ENCODE measurements around the gene ARMC5.
"Not testable (repeated sequence)": the region's sequence is repeated elsewhere in the genome, so short reads cannot be mapped to it uniquely, and the experiment has no call there.

Gene ARMC5, protein sequence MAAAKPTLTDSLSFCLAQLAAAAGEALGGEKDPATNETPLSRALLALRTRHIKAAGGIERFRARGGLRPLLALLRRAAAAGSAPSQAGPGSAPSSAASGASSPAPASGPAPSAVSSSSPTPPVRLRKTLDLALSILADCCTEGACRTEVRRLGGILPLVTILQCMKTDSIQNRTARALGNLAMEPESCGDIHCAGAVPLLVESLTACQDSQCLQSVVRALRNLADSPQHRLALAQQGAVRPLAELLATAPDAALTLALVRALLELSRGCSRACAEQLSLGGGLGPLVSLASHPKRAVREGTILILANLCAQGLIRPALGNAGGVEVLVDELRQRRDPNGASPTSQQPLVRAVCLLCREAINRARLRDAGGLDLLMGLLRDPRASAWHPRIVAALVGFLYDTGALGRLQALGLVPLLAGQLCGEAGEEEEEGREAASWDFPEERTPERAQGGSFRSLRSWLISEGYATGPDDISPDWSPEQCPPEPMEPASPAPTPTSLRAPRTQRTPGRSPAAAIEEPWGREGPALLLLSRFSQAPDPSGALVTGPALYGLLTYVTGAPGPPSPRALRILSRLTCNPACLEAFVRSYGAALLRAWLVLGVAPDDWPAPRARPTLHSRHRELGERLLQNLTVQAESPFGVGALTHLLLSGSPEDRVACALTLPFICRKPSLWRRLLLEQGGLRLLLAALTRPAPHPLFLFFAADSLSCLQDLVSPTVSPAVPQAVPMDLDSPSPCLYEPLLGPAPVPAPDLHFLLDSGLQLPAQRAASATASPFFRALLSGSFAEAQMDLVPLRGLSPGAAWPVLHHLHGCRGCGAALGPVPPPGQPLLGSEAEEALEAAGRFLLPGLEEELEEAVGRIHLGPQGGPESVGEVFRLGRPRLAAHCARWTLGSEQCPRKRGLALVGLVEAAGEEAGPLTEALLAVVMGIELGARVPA

DNA sequence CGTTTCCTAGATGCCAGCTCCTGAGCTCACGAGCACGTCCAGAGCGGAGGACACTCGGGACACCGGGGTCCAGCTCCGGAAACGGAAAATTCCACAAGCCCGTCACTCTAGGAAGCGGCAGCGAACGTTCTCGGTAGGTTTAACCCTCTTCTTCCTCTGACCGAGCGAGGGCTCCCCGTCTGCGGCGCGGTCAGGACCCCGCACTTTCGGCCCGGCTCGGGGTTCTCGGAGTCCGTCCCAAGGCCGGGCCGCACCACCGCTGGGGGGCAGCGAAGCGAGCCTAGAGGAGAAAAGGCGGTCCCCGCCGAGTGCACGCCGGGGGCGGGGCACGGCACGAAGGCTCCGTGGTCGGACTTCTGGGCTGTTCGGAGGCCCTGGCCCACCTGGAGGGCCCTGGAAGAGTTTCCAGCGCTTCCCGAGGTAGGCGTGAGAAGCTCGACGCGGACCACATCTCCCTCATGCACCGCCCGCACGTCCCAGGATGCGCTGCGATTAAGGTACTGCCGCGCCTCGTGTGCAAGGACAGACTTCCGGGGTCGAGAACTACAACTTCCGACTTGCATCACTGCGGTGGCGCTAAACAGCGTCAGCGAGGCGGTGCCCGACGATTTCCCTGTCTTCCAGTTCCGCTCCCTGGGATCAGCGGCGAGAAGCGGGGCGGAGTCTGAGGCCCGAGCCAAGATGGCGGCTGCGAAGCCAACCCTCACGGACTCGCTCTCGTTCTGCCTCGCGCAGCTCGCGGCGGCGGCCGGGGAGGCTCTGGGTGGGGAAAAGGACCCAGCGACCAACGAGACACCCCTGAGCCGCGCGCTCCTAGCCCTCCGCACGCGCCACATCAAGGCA lies at the start of gene ARMC5:
Gene ARMC5, plus strand, starts transcription at position 658 of the 843 bp plus-strand sequence. Its CDS starts 24 bp downstream, at position 682.
- DNase-seq, result peak; percentile 71

DNA sequence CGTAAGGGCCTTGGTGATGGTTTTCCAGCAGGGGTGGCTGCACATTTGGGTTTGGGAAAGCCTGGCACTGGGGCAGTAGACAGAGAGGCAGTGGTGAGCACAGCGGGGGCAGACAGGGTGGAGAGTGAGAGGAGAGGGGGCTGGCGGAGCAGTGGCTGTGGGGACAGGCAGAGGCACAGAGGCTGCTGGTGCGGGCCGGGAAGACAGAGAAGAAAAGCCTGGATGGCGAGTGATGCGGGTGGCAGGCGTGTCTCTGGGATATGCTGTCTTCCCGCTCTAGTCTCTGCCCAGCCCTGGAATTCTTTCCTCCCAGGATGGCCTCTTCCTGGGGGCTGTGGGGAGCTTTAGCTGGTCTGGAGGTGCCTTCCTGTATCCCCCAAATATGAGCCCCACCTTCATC lies 49.2 kb upstream of the ARMC5 start:
- no peak for DNase-seq

DNA sequence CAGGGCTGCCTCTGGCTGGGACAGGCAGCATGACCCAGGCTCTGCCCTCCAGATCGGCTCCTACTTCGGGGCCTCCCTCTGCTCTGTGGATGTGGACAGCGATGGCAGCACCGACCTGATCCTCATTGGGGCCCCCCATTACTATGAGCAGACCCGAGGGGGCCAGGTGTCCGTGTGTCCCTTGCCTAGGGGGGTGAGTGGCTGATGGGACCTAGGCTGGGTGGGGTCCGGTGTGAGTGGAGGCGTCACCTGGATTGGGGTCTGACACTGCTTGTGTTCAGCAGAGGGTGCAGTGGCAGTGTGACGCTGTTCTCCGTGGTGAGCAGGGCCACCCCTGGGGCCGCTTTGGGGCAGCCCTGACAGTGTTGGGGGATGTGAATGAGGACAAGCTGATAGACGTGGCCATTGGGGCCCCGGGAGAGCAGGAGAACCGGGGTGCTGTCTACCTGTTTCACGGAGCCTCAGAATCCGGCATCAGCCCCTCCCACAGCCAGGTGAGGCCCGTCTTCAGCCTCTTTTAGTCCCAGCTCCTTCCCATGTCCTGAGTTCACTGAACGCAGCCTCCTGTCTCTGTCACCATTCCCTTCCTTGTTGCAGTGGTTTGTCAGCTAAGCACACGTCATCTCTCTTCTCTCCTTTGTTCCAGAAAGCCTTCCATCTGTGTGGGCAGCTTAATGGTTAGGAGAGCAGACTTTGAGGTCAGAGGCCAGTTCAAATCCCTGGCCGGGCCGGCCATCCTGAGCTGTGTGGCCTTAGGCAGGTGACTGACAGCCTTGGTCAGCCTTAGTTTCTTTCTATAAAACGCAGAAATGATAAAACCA lies 48.1 kb upstream of the ARMC5 start:
- no peak for DNase-seq

DNA sequence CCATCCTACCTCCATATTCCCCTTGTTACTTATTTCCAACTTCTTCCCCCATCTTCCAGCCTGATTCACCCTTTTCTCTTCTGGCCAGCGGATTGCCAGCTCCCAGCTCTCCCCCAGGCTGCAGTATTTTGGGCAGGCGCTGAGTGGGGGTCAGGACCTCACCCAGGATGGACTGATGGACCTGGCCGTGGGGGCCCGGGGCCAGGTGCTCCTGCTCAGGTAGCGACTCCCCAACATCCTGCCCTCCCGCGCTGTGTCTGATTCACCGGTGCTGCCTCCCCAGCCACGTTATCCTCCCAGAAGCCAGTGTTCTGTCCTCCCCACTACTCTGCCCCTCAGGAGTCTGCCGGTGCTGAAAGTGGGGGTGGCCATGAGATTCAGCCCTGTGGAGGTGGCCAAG lies 46.6 kb upstream of the ARMC5 start:
- no peak for DNase-seq

DNA sequence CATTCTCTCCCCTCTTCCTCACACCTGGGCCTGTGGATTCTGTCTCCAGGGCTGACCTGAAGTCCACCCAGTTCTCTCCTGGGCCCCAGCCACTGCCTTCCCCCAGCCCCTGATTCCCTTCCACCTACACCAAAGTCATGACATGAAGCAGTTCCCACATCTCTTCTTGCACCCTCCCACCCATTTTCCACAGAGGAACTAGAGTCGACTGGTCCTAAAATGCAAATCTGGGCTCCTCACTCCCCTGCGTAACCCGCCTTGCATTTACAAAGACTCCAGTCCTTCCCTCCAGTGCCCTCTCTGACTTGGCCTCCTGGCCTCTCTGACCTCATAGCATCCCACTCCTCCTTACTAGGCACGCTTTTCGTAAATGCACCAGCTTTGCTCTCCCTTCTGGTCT lies 45.9 kb upstream of the ARMC5 start:
- DNase-seq, result no peak

DNA sequence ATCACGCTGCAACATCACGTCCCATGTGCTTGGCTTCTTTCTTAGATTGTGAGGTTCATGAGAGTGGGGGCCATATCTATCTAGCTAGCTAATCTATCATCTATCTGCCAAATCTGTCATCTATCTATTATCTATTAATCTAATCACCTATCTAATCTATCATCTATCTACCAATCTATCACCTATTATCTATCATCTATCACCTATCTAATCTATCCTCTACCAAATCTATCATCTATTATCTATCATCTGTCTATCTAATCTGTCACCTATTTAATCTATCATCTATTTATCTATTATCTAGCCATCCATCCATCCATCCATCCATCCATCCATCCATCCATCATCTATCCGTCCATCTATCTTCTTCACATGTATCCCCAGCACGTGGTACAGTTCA lies 45.4 kb upstream of the ARMC5 start:
- DNase-seq, result no peak

DNA sequence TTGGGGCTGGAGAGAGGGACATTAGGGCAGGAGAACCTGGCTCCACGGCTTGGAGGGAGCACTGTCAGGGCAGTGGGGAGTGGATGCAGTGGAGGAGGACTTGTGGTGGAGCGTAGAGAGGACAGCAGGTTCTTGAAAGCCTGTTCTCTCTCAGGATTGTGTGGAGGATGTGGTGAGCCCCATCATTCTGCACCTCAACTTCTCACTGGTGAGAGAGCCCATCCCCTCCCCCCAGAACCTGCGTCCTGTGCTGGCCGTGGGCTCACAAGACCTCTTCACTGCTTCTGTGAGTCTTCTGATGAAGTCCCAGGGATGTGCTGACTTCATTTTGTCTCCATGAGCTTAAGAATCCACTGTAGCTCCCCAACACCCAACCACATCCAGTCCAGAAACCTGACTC lies 44.6 kb upstream of the ARMC5 start:
- DNase-seq, result no peak

DNA sequence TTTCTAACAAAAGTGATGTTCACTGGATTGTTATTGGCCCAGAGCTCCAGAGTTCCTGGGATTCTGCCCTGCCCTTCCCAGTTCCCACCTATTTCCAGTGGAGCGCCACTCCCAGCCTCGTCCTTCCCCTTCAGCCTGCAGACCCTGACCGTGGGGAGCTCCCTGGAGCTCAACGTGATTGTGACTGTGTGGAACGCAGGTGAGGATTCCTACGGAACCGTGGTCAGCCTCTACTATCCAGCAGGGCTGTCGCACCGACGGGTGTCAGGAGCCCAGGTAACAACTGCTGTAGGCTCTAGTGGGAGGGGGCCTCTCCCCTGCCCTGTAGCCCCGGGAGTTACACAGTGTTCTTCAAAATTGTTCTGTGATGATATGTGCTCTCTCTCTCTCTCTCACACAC lies 42.9 kb upstream of the ARMC5 start:
- no peak for DNase-seq

DNA sequence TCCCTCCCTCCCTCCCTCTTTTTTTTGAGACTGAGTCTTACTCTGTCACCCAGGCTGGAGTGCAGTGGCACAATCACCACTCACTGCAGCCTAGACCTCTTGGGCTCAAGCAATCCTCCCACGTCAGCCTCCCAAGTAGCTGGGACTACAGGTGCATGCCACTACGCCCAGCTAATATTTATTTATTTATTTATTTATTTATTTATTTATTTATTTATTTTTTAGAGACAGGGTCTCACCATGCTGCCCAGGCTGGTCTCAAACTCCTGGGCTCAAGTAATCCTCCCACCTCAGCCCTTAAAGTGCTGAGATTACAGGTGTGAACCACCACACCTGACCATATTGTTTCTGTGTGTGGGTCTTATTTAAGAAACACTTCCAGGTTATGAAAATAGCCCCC lies 42.3 kb upstream of the ARMC5 start:
- not testable (repeated sequence) for DNase-seq

DNA sequence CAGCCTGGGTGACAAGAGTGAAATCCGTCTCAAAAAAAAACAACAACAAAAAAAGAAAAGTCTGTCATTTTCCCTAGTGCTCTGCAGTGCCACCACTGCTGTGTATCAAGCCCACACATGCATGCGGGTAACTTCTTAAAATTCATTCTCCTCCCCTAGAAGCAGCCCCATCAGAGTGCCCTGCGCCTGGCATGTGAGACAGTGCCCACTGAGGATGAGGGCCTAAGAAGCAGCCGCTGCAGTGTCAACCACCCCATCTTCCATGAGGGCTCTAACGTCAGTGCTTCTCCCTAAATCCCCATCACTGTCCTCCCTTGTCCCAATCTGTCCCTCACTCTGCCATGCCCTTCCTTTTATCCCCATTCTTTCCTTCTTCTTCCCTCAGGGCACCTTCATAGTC lies 41.4 kb upstream of the ARMC5 start:
- no peak for DNase-seq

DNA sequence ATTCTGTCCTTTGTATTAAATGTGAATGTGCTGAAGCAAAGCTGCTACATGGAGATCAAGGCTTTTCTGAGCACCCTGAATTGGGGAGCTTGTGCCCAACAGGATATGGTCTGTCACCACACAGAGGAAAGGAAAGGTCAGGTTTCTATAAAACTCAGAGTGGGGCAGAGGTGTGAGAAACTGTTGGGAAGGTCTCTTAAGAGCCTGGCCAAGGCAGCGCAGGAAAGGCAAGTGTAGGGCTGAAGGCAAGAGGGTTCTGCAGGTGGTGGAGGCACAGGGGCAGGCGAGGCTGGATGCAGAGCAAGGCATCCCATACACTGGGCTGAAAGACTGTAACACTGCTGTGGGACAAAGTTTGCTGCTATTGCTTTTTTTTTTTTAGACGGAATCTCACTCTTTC lies 39.3 kb upstream of the ARMC5 start:
- no peak for DNase-seq

DNA sequence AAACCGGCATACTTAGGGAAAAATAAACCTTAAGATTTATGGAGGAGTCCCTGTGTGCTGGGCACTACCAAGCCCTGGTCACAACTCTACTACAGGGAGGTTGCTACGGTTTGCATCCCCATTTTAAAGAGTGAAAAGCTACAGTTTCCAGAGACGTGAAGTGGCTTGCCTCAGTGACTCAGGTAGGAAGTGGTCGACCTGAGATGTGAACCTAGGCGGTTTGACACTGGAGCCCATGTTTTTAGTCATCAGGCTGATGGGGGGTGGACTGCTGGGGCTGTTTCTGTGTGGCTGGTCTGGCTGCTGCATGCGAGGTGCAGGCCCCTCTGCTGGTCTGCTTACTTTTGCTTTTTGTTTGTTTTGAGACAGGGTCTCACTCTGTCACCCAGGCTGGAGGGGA lies 37.7 kb upstream of the ARMC5 start:
- no peak for DNase-seq

DNA sequence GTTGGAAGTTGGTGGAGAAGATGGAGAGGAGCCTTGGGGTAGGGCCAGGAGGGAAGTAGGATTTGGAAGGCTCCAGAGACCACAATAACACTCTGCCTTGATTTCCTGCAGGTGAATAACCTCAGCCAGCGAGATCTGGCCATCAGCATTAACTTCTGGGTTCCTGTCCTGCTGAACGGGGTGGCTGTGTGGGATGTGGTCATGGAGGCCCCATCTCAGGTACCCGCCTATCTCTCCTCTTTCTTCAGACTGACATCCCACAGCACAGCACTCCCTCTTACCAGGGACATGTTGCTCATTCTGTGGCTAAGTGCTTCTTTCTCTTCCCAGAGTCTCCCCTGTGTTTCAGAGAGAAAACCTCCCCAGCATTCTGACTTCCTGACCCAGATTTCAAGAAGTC lies 36.1 kb upstream of the ARMC5 start:
- no peak for DNase-seq

DNA sequence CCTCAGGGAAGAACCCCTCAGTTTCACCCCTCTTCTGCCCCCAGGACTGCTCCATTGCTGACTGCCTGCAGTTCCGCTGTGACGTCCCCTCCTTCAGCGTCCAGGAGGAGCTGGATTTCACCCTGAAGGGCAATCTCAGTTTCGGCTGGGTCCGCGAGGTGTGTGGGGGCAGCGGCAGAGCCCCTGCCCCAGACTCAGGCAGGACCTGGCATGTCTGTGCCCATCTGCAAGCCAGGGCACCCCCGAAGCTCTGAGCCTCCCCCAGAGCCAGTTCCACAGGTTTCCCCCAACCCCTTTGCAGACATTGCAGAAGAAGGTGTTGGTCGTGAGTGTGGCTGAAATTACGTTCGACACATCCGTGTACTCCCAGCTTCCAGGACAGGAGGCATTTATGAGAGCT lies 35.5 kb upstream of the ARMC5 start:
- no peak for DNase-seq

DNA sequence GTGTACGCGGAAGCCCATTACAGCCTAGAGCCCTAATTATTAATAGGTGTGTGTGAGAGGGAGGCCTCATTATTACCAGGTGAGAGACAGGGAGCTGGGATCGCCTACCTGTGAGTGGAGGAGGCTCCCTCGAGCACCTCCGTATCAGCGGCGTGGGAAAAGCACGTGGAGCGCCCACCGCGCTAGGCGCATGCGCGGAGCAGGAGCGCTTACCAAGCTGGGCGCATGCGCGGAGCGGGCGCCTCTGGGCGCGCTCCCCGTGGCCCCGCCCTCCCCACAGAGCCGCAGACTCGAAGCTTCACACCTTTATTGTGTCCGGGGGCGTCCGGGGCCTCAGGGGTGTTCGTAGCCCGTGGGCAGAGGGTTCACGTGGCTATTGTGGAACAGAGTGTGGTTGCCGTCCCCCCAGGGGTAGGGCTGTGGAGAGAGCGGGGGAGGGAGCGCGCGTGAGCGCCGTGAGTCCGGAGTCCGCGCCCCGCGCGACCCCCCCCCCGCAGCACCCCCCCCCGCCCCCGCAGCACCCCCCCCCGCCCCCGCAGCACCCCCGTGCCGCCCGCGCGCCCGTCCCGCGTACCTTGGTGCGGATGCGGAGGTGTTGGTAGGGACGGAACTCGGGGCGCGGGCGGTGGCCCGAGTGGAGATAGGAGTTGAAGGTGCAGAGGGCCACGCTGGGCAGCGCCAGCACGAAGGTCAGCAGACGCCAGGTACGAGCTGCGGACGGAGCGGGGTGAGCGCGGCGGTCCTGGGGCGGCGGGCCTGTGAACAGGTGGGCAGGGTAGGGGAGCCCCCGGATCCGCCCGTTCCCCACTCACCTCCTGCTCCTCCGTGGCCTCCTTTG lies 31.6 kb upstream of the ARMC5 start:
- DNase-seq, result no peak

DNA sequence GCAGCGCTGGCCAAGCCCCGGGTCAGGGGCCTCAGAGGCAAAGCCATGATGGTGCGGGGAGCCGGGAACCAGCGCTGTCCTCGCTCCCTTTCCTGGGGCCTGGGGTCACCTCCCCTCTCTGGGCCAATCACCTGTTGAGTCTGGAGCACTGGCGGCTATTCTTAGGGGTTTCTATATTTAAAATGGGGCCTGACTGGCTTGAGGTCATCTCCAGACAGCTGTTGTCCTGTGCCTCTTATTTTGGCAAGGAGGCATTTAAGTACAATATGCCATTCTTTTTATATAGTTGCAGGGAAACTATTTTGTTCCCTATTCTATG lies 31.1 kb upstream of the ARMC5 start, which contains the start of gene COX6A2:
Gene COX6A2, minus strand, starts transcription at position 82 of the 319 bp plus-strand sequence. Its CDS starts 35 bp downstream, at position 47.
- DNase-seq, result no peak

DNA sequence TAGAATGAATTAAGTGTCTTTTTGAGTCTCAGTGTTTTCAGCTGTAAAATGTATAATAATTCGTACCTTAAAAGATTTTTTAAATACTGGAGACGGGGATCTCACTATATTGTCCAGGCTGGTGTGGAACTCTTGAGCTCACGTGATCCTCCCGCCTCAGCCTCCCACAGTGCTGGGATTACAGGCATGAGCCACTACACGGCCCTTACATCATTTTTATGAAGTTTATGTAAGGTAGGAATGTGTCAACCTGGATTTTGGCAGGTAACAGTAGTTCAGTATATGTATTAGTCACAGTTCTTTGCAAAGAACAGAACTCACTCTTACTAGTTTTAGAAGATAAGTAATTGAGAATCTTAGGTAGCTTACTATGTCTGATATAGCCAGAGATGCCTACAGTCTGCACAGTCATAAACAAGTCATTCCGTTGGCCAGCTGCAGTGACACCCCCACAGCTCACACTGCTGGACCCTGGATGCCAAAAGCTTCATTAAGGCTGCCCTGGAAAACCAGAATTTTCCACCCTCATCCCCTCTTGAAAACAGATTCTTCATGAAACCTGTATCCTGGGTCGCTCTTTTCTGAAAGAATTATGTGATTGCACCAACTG lies 30.6 kb upstream of the ARMC5 start:
- DNase-seq, result no peak

DNA sequence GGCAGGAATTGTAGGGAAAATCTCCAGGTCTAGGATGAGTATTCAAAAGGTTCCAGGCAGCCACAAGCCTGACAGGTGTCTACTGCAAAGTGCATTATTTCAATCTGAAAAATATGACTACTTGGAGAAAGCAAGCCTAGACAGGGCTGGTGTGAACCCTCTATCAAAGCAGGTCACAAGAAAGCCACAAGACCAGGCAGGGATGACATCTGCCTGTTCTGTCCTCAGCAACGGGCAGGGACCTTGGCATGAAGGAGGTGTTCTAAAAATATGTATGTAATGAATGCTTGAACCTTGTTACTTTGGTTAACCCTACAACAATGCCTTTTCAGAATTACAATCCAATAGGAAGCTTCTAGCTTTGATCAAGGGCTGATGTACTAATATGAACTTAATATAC lies 30.0 kb upstream of the ARMC5 start:
- no peak for DNase-seq

DNA sequence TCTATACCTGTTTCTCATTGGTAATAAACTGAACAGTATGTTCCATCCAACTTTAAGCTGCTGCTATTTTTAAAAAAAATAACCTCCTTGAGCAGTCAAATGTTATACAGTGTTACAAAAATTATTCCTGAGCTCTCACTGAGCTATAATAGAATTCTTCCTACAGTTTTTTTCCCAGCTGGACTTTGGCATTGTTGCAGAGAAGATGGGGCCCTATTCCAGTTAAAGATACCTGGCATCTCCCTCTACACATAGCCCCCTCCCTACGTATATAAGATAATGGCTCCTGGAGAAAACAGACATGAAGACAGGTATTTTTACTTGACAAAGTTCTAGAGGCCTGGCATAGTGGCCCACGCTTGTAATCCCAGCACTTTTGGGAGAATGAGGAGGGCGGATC lies 29.5 kb upstream of the ARMC5 start:
- no peak for DNase-seq

DNA sequence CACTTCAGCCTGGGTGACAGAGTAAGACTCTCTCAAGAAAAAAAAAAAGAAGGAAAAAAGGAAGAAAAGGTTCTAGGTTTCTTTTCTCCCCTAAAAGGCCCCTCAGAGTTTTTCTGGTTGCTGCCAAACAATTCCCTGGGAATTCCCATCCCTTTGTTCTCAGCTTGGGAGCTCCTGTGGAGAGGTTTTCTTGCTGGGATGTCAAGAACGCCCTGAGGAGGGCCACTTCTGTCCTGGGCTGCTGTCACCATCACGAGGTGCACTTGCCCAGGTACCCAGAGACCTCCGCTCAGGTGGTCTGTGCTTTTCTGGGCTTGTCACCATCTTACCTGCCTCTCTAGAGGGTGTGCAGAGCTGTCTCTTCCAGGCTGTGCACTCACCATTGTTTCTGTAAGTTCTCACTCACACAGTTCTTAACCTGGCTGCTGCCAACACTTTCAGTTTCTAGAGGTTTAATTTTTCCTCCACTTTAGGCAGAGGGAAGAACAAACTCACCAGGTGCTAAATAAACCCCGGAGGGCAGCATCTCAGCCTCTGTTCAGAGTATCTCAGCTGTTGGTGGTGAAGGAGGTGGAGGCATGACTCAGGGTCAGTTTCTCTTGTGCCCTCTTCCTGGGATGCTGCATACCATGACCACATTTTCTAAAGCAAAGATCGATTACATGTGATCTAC lies 28.8 kb upstream of the ARMC5 start:
- no peak for DNase-seq

Measured in 8988T (cell line).